Prostate gland (tissue), 2 donors: ENCODE results near the gene TBL1X.

Source experiments
- CTCF ChIP-seq, 4 experiments: fragments of 200-600 bp in 2 of 4; fragments of 450-650 bp in 2 of 4; sonication (generic) in 2 of 4; IDR thresholded peaks; 1 replicate in 3 of 4; 2 replicates in 1 of 4; pipeline ENCODE4 v1.5.1; 2016 to 2019; ENCODE audit warnings: antibody characterized with exemption in 4 of 4, mild to moderate bottlenecking in 2 of 4, moderate library complexity in 2 of 4
- POLR2AphosphoS5 ChIP-seq: sonication (generic); formaldehyde crosslinking; IDR thresholded peaks from one replicate; pipeline ENCODE4 v1.6.1; 2017; ENCODE audit warnings: antibody characterized with exemption

GRCh38 chrX:9598344-9598743 is 133.5 kb downstream of the TBL1X start:
- TF ChIP-seq CTCF (IDR thresholded peaks at IDR 0.05) (no peak), POLR2AphosphoS5 (no peak)
